Smooth muscle cell (in vitro differentiated cells): Measurements from ENCODE around the gene PITPNC1. TPM values are rescaled to one million over a fixed set of nuclear protein-coding genes. Genes with fewer than 3 reads are reported as not detected.

ENCODE experiments used
- DNase-seq: peaks from one replicate; lab custom pipeline; 2025; ENCODE audit not compliant: unreplicated experiment; lab: John Stamatoyannopoulos, UW
- H2AFZ ChIP-seq: fragments of 200-600 bp; sonication (generic); 2 replicates; pipeline ENCODE4 v1.6.0; 2016; ENCODE audit warnings: antibody characterized with exemption, low read depth, mild to moderate bottlenecking
- H3F3A ChIP-seq: fragments of 200-600 bp; sonication (generic); 2 replicates; pipeline ENCODE4 v1.6.0; 2017; ENCODE audit warnings: antibody characterized with exemption, low read depth
- H3K27ac ChIP-seq: fragments of 200-600 bp; sonication (generic); 2 replicates; pipeline ENCODE4 v1.5.1; 2016; ENCODE audit warnings: low read depth, mild to moderate bottlenecking
- H3K27me3 ChIP-seq: fragments of 200-600 bp; sonication (generic); 2 replicates; pipeline ENCODE4 v1.6.1; 2016; ENCODE audit warnings: low read depth, mild to moderate bottlenecking
- H3K36me3 ChIP-seq: fragments of 200-600 bp; sonication (generic); 2 replicates; pipeline ENCODE4 v1.5.1; 2016; ENCODE audit warnings: low read depth
- H3K4me1 ChIP-seq: fragments of 200-600 bp; sonication (generic); 2 replicates; pipeline ENCODE4 v1.5.1; 2016; ENCODE audit warnings: low read depth
- H3K4me2 ChIP-seq: fragments of 200-600 bp; sonication (generic); 2 replicates; pipeline ENCODE4 v1.6.0; 2016; ENCODE audit warnings: mild to moderate bottlenecking
- H3K4me3 ChIP-seq: fragments of 200-600 bp; sonication (generic); 2 replicates; pipeline ENCODE4 v1.5.1; 2016; ENCODE audit warnings: mild to moderate bottlenecking
- H3K79me2 ChIP-seq: fragments of 200-600 bp; sonication (generic); 2 replicates; pipeline ENCODE4 v1.6.0; 2016; ENCODE audit warnings: low read depth, mild to moderate bottlenecking
- H3K9ac ChIP-seq: fragments of 200-600 bp; sonication (generic); 2 replicates; pipeline ENCODE4 v1.6.0; 2016; ENCODE audit warnings: low read depth
- H3K9me3 ChIP-seq: fragments of 200-600 bp; sonication (generic); replicated peaks from 2 replicates; pipeline ENCODE4 v1.5.1; 2016; ENCODE audit warnings: low read depth
- H4K20me1 ChIP-seq: fragments of 200-600 bp; sonication (generic); 2 replicates; pipeline ENCODE4 v1.6.0; 2016; ENCODE audit warnings: low read depth
- WGBS: methylation state at CpG from one replicate; pipeline ENCODE4 v1.1.7; 2016; ENCODE audit warnings: low lambda C conversion rate; 5-methylcytosine and 5-hydroxymethylcytosine counted together
- polyA plus RNA-seq: library from polyadenylated mRNA; unstranded; fragments of >200 nt; fragmentation: Nextera tagmentation; extraction: Ambion mirVana; gene quantifications from 2 replicates; pipeline ENCODE4 v1.2.1, GENCODE V29; 2016
- total RNA-seq: library from RNA; depleted of rRNA; stranded (reverse); fragments of >200 nt; gene quantifications from 2 replicates; pipeline ENCODE4 v1.2.3, GENCODE V29; 2014
- TF ChIP-seq, protein P1 (sequence below): fragments of 200-600 bp; sonication (generic); IDR thresholded peaks from 2 replicates; pipeline ENCODE4 v1.5.1; 2017; ENCODE audit warnings: borderline replicate concordance, mild to moderate bottlenecking, antibody characterized with exemption; ENCODE audit not compliant: insufficient read depth, poor library complexity, severe bottlenecking

PITPNC1 gene
- total and polyA plus RNA-seq, 2 experiments from 2014 or later: 9.6 to 12.5 TPM

DNA sequence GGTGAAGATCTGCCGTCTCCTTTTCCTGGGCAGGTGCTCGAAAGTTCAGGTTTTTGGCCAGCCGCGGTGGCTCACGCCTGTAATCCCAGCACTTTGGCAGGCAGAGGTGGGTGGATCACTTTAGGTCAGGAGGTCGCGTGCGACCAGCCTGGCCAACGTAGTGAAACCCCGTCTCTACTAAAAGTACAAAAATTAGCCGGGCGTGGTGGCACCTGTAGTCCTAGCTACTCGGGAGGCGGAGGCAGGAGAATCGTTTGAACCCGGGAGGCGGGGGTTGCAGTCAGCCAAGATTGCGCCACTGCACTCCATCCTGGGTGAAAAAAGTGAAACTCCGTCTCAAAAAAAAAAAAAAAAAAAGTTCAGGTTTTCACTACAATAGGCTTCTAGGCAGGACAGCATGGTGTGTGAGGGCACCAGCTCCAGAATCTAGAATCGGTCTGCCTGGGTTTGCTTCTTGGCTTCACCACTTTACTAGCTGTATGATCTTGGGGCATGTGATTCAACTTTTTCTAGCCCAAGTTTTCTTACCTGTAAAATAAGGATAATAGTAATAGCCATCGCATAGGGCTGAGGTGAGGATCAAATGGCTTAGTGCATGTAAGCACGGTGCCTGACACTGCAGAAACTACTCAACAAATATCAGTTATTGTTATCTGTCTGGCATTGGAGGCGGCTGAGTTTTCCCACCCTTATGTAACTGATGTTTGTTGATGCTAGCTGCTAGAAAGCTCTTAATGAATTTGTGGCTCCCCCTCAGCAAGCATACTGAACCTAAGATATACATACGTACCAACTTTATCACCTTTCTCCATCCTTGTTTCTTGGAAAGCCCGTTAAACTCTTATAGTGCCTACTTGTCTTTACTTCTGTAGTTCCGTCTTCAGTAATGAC, 12.0 kb upstream of the PITPNC1 start:
- peak overlapping the region; percentile 96 for H3K4me3 ChIP-seq
- H3K27me3 ChIP-seq: no peaks in the 10 kb centered on the region
- H2AFZ ChIP-seq: no peak overlapping the region
- no peaks in the 10 kb centered on the region for H3K36me3 ChIP-seq
- 83% methylated on average over 26 of the region's 26 CpGs for WGBS
- H3K79me2 ChIP-seq: peaks cover 63% of the 10 kb centered on the region
- TF ChIP-seq, protein P1, sequence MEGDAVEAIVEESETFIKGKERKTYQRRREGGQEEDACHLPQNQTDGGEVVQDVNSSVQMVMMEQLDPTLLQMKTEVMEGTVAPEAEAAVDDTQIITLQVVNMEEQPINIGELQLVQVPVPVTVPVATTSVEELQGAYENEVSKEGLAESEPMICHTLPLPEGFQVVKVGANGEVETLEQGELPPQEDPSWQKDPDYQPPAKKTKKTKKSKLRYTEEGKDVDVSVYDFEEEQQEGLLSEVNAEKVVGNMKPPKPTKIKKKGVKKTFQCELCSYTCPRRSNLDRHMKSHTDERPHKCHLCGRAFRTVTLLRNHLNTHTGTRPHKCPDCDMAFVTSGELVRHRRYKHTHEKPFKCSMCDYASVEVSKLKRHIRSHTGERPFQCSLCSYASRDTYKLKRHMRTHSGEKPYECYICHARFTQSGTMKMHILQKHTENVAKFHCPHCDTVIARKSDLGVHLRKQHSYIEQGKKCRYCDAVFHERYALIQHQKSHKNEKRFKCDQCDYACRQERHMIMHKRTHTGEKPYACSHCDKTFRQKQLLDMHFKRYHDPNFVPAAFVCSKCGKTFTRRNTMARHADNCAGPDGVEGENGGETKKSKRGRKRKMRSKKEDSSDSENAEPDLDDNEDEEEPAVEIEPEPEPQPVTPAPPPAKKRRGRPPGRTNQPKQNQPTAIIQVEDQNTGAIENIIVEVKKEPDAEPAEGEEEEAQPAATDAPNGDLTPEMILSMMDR: no peak
- H3K9me3 ChIP-seq: no peaks in the 10 kb centered on the region
- H3K27ac ChIP-seq: peak overlapping the region; percentile 95
- H4K20me1 ChIP-seq: peaks cover 58% of the 10 kb centered on the region
- H3K4me1 ChIP-seq: peaks cover 16% of the 10 kb centered on the region
- no peaks in the 10 kb centered on the region for H3F3A ChIP-seq
- peak overlapping the region; percentile 94 for H3K4me2 ChIP-seq
- H3K9ac ChIP-seq: peak overlapping the region; percentile 98
- no peak for DNase-seq

DNA sequence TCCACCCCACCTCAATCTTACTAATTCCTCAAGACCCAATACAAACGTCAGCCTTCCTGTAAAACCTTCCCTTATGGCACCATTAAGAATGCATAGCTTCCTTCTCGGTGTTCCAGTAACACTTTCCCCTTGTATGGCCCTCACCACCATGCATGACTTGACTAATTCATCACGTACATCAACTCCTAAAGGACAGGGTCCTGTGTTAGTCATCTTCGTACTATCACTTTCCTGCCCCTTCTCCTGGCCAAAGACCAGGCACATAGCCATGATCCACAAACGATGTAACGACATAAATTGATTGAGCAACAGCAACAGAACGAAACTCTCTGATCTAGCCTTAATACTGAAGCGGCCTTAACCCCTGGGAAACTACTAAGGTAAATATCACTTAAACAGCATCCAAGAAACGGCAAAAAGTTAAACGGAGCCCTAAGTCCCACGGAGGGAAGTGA, 11.3 kb upstream of the PITPNC1 start:
- no peak for DNase-seq
- peaks cover 57% of the 10 kb centered on the region for H3K79me2 ChIP-seq
- H3K9ac ChIP-seq: peak overlapping the region; percentile 98
- H3K4me1 ChIP-seq: peaks cover 16% of the 10 kb centered on the region
- H3K4me2 ChIP-seq: peak overlapping the region; percentile 94
- no peaks in the 10 kb centered on the region for H3K36me3 ChIP-seq
- H3K4me3 ChIP-seq: peak overlapping the region; percentile 96
- H3K27me3 ChIP-seq: no peaks in the 10 kb centered on the region
- H3F3A ChIP-seq: no peaks in the 10 kb centered on the region
- H3K9me3 ChIP-seq: no peaks in the 10 kb centered on the region
- WGBS: 1% methylated on average over 11 of the region's 11 CpGs
- H4K20me1 ChIP-seq: peaks cover 51% of the 10 kb centered on the region
- peak overlapping the region; percentile 88 for H2AFZ ChIP-seq
- TF ChIP-seq, protein P1: no peak
- H3K27ac ChIP-seq: peak overlapping the region; percentile 95

DNA sequence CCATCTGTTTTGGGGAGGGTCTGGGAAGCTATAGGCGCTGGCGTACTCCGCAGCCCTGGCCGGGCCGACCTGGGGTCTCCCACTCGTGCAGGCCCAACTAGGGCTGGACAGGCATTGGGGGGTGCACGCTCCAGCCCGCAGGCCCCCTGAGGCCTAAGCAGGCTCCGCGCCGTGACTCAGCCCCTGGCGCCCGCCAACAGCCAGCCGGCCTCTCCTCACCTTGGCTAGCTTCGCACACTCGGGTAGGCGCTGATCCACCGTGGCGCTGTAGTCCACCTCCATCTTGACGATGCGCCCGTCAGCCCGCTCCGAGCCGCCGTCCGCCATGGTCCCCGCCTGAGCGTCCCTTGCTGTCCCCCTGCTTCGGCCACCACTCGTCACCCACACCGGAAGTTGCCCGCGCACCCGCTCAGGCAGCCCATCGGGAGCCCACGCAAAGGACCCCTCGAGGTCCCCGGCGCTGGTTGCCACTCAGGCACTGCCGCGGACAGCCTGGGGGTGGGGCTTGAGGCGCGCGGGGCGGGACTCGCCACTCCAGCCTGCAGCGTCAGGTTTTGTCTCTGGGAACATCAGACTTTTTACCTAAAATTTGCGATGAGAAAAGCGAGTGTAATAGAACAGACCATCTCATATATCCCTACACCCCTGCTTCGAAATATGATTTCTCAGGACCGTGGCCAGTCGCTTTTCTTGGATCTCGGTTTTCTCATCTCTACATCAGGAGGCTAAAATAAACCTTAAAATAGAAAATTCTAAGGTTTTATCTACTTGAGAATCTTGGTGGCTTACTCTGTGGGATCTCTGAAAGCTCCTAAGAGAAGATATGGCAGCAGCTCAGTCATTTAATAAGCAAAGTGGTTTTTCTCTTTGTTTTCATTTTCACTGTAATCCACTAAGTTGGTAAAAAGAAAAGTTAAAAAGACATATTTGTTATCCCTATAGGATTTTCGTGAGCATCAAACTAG, 10.6 kb upstream of the PITPNC1 start, which contains the start of gene PSMD12:
Gene PSMD12 (minus strand): TSS at position 385 of the 965 bp plus-strand sequence. CDS start 58 bp downstream, at position 327.
- 2% methylated on average over 52 of the region's 55 CpGs for whole genome bisulfite sequencing
- peak within 1 kb of the TSS; percentile 88 for H2AFZ ChIP-seq
- no peaks in the 10 kb centered on the region for H3K27me3 ChIP-seq
- H3K4me1 ChIP-seq: peaks cover 16% of the 10 kb centered on the region
- peak within 1 kb of the TSS; percentile 98 for H3K9ac ChIP-seq
- no peaks in the 10 kb centered on the region for H3K36me3 ChIP-seq
- H3K4me2 ChIP-seq: peak within 1 kb of the TSS; percentile 94
- DNase-seq: peak; percentile 77
- peak within 1 kb of the TSS; percentile 95 for H3K27ac ChIP-seq
- no peaks in the 10 kb centered on the region for H3K9me3 ChIP-seq
- TF ChIP-seq, protein P1: no peak
- peaks cover 49% of the 10 kb centered on the region for H3K79me2 ChIP-seq
- H3K4me3 ChIP-seq: peak within 1 kb of the TSS; percentile 96
- H3F3A ChIP-seq: no peaks in the 10 kb centered on the region
- H4K20me1 ChIP-seq: peaks cover 44% of the 10 kb centered on the region
